HCT116 (cell line): ENCODE data around the gene CDK5R1. TPM values are rescaled to one million over a fixed set of nuclear protein-coding genes. Genes with fewer than 3 reads are reported as not detected.

Source experiments
- ATAC-seq: fragments of 200-7000 bp; cut with Tn5 transposase; 2 replicates; pipeline ENCODE4 v1.9.1; 2020; ENCODE audit warnings: mild to moderate bottlenecking, moderate library complexity
- BruUV-seq: library from RNA; stranded (reverse); fragments of 400-500 nt; replicated peaks from 2 replicates; lab custom pipeline; 2021; lab: Mats Ljungman, UMichigan
- CTCF ChIA-PET: fragments of 300-600 bp; sonication (Branson Sonifier 250); formaldehyde crosslinking; loops from one replicate; lab custom pipeline; 2021; ENCODE audit warnings: antibody characterized with exemption; lab: Charles Lee
- POLR2A ChIA-PET: fragments of 300-600, 350-600 bp; sonication (Branson Sonifier 250); formaldehyde crosslinking; loops from one replicate; lab custom pipeline; 2021; ENCODE audit warnings: antibody characterized with exemption; lab: Charles Lee
- RAD21 ChIA-PET, 2 experiments: fragments of 300-600 bp; sonication (Branson Sonifier 250); formaldehyde crosslinking; loops; one replicate each; lab custom pipeline; 2023; ENCODE audit warnings: low total read pairs in 2 of 2; ENCODE audit not compliant: uncharacterized antibody in 2 of 2, unreplicated experiment in 2 of 2, low non-redundant PET in 1 of 2; lab: Charles Lee
- DNase-seq: peaks from one replicate; pipeline ENCODE4 v3.0.0-alpha.2; 2010; ENCODE audit warnings: low read depth, low spot score
- H2AFZ ChIP-seq: fragments of 200-600 bp; shearing (Covaris generic), sonication (generic); 2 replicates; pipeline ENCODE4 v1.6.1; 2017; ENCODE audit warnings: low read depth, mixed run types, mixed read lengths, antibody characterized with exemption, low read length; ENCODE audit not compliant: poor library complexity, severe bottlenecking
- H3K27ac ChIP-seq: 2 replicates; pipeline ENCODE4 v1.5.1; 2012; ENCODE audit warnings: low read depth, low read length
- H3K27me3 ChIP-seq: fragments of 200-600 bp; sonication (generic); 2 replicates; pipeline ENCODE4 v1.6.1; 2016; ENCODE audit warnings: mixed run types, low read length, mixed read lengths; ENCODE audit not compliant: insufficient read depth
- H3K36me3 ChIP-seq, 2 experiments: fragments of 200-500 bp in 1 of 2; fragments of 200-600 bp in 1 of 2; sonication (Bioruptor generic) in 1 of 2; sonication (generic) in 1 of 2; 2 replicates each; pipeline versions ENCODE4 v1.5.1 to v1.6.1; 2014 to 2016; ENCODE audit warnings: low read length in 2 of 2, inconsistent platforms in 1 of 2, mixed read lengths in 1 of 2, mixed run types in 1 of 2; ENCODE audit not compliant: insufficient read depth in 2 of 2, control insufficient read depth in 1 of 2
- H3K4me1 ChIP-seq, 2 experiments: fragments of 200-600 bp in 1 of 2; sonication (generic) in 1 of 2; 2 replicates each; pipeline versions ENCODE4 v1.5.1 to v1.6.1; 2012 to 2017; ENCODE audit warnings: low read length in 2 of 2, inconsistent platforms in 1 of 2, mild to moderate bottlenecking in 1 of 2, mixed read lengths in 1 of 2, mixed run types in 1 of 2, moderate library complexity in 1 of 2; ENCODE audit not compliant: insufficient read depth in 2 of 2, control insufficient read depth in 1 of 2
- H3K4me2 ChIP-seq: fragments of 200-600 bp; sonication (generic); 2 replicates; pipeline ENCODE4 v1.6.1; 2017; ENCODE audit warnings: mixed run types, low read length, mixed read lengths
- H3K4me3 ChIP-seq, 2 experiments: fragments of 200-600 bp in 1 of 2; sonication (generic) in 1 of 2; replicated peaks in 1 of 2; 2 replicates each; pipeline ENCODE4 v1.5.1; 2011 to 2016; ENCODE audit warnings: low read length in 2 of 2, control low read depth in 1 of 2, low read depth in 1 of 2, mild to moderate bottlenecking in 1 of 2, mixed read lengths in 1 of 2, mixed run types in 1 of 2
- H3K79me2 ChIP-seq: fragments of 200-600 bp; sonication (generic); 2 replicates; pipeline ENCODE4 v1.6.1; 2017; ENCODE audit warnings: mild to moderate bottlenecking, mixed run types, low read length, moderate library complexity, mixed read lengths; ENCODE audit not compliant: insufficient read depth
- H3K9ac ChIP-seq: fragments of 200-600 bp; sonication (generic); 2 replicates; pipeline ENCODE4 v1.6.1; 2016; ENCODE audit warnings: low read length, mixed read lengths
- H3K9me2 ChIP-seq: fragments of 200-600 bp; sonication (generic), shearing (Covaris generic); 2 replicates; pipeline ENCODE4 v1.6.1; 2017; ENCODE audit warnings: mixed run types, mild to moderate bottlenecking, moderate library complexity; ENCODE audit not compliant: insufficient read depth
- H3K9me3 ChIP-seq, 2 experiments: fragments of 200-500 bp in 1 of 2; fragments of 200-600 bp in 1 of 2; sonication (Bioruptor generic) in 1 of 2; sonication (generic) in 1 of 2; 2 replicates each; pipeline ENCODE4 v1.6.1; 2014 to 2017; ENCODE audit warnings: low read length in 2 of 2, mixed read lengths in 2 of 2, inconsistent platforms in 1 of 2, low read depth in 1 of 2, mild to moderate bottlenecking in 1 of 2, mixed run types in 1 of 2, moderate library complexity in 1 of 2; ENCODE audit not compliant: control insufficient read depth in 1 of 2, insufficient read depth in 1 of 2
- H4K20me1 ChIP-seq: fragments of 200-600 bp; sonication (generic), shearing (Covaris generic); 2 replicates; pipeline ENCODE4 v1.6.1; 2017; ENCODE audit warnings: mixed run types, mild to moderate bottlenecking, moderate library complexity; ENCODE audit not compliant: insufficient read depth
- CBX3 ChIP-seq: IDR thresholded peaks from 2 replicates; pipeline ENCODE4 v1.6.1; 2012; ENCODE audit warnings: low read depth
- ELF1 ChIP-seq: IDR thresholded peaks from 2 replicates; pipeline ENCODE4 v1.6.1; 2012; ENCODE audit warnings: low read depth, borderline replicate concordance
- POLR2A ChIP-seq: IDR thresholded peaks from 2 replicates; pipeline ENCODE4 v1.7.0; 2011; ENCODE audit warnings: borderline replicate concordance; ENCODE audit not compliant: insufficient read depth, insufficient read length; ENCODE audit errors: extremely low read depth
- POLR2AphosphoS5 ChIP-seq: IDR thresholded peaks from 2 replicates; pipeline ENCODE4 v1.6.1; 2011; ENCODE audit warnings: mild to moderate bottlenecking, low read depth, low read length, moderate library complexity
- RAD21 ChIP-seq: IDR thresholded peaks from 2 replicates; pipeline ENCODE4 v1.6.1; 2012; ENCODE audit warnings: low read depth, mild to moderate bottlenecking
- SIN3A ChIP-seq: IDR thresholded peaks from 2 replicates; pipeline ENCODE4 v1.6.1; 2012; ENCODE audit warnings: low read depth
- SP1 ChIP-seq: IDR thresholded peaks from 2 replicates; pipeline ENCODE4 v1.6.1; 2012; ENCODE audit warnings: low read depth
- ZNF274 ChIP-seq: fragments of 200-500 bp; sonication (Bioruptor generic); IDR thresholded peaks from 2 replicates; pipeline ENCODE4 v1.6.1; 2014; ENCODE audit warnings: mild to moderate bottlenecking, low read depth, low read length, inconsistent platforms
- intact Hi-C: fragments of 100-400 bp; cut with micrococcal nuclease; formaldehyde crosslinking; loops from 2 replicates; pipeline ENCODE4 v1.10.0; 2022
- total RNA-seq: library from RNA; stranded (reverse); gene quantifications from one replicate; pipeline ENCODE4 v1.2.1, GENCODE V29; 2021; ENCODE audit not compliant: unreplicated experiment
- TF ChIP-seq, protein P1 (sequence below): IDR thresholded peaks from 2 replicates; pipeline ENCODE4 v1.6.1; 2011; ENCODE audit warnings: mild to moderate bottlenecking, low read length, moderate library complexity; ENCODE audit not compliant: insufficient replicate concordance; ENCODE audit errors: extremely low read depth
- TF ChIP-seq, protein P2 (sequence below): IDR thresholded peaks from 2 replicates; pipeline ENCODE4 v1.6.1; 2012; ENCODE audit warnings: low read depth

The CDK5R1 gene
- total RNA-seq, 1 experiment from 2014 or later, result 5.4 TPM

DNA sequence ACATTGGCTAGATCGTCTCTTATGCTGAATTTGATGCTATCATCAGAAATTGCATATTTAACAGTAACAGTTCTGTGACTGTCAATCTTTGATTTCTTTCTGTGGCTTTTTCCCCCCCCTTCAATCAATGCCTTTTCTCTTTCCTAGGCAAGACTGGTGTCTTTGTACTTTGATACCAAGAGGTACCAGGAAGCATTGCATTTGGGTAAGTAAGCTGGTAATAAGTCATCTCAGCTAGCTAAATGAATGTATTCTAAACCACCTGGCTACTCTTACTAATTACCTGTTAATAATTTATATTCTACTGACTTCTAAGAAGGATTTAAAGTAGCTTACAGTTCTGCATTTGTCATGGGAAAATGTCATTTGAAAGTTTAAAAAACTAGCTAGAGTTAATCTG, 22.4 kb upstream of the CDK5R1 start:
- peaks cover 97% of the 10 kb centered on the region for H3K79me2 ChIP-seq
- RAD21 ChIA-PET, result no interaction called here
- CTCF ChIA-PET, result interaction anchor here (0.7 to 1.4 kb wide), 2 partner anchors 9 to 290 kb away, joined by 3 to 5 read pairs; no protein-coding TSS in a partner anchor
- ATAC-seq (no peak), DNase-seq (no peak)
- H3K4me3 ChIP-seq, result no peak overlapping the region
- H3K9me2 ChIP-seq, result no peaks in the 10 kb centered on the region
- intact Hi-C loops, result loop anchor here (10.0 kb wide), 1 partner anchor 190 kb away; no protein-coding TSS in a partner anchor
- peaks cover 4 to 5% of the 10 kb centered on the region in 2 experiments; a peak in 2 of 4 replicates for H3K4me1 ChIP-seq
- no peak overlapping the region for H3K9ac ChIP-seq
- H2AFZ ChIP-seq, result no peak overlapping the region
- no peak for TF ChIP-seq RAD21
- TF ChIP-seq, protein P1, sequence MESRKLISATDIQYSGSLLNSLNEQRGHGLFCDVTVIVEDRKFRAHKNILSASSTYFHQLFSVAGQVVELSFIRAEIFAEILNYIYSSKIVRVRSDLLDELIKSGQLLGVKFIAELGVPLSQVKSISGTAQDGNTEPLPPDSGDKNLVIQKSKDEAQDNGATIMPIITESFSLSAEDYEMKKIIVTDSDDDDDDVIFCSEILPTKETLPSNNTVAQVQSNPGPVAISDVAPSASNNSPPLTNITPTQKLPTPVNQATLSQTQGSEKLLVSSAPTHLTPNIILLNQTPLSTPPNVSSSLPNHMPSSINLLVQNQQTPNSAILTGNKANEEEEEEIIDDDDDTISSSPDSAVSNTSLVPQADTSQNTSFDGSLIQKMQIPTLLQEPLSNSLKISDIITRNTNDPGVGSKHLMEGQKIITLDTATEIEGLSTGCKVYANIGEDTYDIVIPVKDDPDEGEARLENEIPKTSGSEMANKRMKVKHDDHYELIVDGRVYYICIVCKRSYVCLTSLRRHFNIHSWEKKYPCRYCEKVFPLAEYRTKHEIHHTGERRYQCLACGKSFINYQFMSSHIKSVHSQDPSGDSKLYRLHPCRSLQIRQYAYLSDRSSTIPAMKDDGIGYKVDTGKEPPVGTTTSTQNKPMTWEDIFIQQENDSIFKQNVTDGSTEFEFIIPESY, result no peak
- no peak for TF ChIP-seq SIN3A
- TF ChIP-seq ZNF274, result no peak
- TF ChIP-seq CBX3, result no peak
- no peak for TF ChIP-seq ELF1
- no peak for TF ChIP-seq POLR2AphosphoS5
- TF ChIP-seq, protein P2, sequence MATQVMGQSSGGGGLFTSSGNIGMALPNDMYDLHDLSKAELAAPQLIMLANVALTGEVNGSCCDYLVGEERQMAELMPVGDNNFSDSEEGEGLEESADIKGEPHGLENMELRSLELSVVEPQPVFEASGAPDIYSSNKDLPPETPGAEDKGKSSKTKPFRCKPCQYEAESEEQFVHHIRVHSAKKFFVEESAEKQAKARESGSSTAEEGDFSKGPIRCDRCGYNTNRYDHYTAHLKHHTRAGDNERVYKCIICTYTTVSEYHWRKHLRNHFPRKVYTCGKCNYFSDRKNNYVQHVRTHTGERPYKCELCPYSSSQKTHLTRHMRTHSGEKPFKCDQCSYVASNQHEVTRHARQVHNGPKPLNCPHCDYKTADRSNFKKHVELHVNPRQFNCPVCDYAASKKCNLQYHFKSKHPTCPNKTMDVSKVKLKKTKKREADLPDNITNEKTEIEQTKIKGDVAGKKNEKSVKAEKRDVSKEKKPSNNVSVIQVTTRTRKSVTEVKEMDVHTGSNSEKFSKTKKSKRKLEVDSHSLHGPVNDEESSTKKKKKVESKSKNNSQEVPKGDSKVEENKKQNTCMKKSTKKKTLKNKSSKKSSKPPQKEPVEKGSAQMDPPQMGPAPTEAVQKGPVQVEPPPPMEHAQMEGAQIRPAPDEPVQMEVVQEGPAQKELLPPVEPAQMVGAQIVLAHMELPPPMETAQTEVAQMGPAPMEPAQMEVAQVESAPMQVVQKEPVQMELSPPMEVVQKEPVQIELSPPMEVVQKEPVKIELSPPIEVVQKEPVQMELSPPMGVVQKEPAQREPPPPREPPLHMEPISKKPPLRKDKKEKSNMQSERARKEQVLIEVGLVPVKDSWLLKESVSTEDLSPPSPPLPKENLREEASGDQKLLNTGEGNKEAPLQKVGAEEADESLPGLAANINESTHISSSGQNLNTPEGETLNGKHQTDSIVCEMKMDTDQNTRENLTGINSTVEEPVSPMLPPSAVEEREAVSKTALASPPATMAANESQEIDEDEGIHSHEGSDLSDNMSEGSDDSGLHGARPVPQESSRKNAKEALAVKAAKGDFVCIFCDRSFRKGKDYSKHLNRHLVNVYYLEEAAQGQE, result no peak
- TF ChIP-seq POLR2A, result no peak
- no peak for TF ChIP-seq SP1
- peaks cover 18% of the 10 kb centered on the region for H4K20me1 ChIP-seq
- POLR2A ChIA-PET, result no interaction called here
- no TSS peak for BruUV-seq
- no peaks in the 10 kb centered on the region for H3K9me3 ChIP-seq
- H3K27ac ChIP-seq, result no peak overlapping the region
- H3K36me3 ChIP-seq, result peaks cover 43 to 60% of the 10 kb centered on the region in 2 experiments; a peak in 3 of 4 replicates
- H3K27me3 ChIP-seq, result no peaks in the 10 kb centered on the region
- H3K4me2 ChIP-seq, result no peak overlapping the region
